ENCODE results near the gene VCAN.

DNA sequence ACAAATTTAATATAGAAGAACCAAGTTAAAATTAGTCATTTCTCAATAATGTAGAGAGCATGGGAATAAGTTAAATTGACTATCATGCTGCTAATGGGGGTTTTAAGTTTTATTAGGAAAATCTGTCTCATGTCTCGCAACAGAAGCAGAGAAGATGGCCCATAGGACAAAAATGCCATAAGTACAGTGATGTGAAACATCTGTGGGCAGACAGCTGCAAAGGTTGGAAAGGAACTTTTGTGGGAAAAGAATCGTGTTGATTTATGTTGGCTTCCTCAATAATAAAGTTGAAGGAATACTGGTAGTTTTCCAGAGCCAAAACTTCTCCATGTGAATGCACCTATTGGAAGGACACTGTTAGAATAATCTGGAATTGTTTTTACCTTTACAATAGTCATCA lies 44.8 kb downstream of the VCAN start:
- TF ChIP-seq CTCF (IDR thresholded peaks at IDR 0.05; ENCODE audit: low read depth, low read length, missing input control), result no peak
- TF ChIP-seq RAD21 (IDR thresholded peaks at IDR 0.05), result no peak
- TF ChIP-seq REST (IDR thresholded peaks at IDR 0.05), result no peak

All from liver (tissue), 3 donors.